Measurements from ENCODE around the gene SKOR1. TPM values are rescaled to one million over a fixed set of nuclear protein-coding genes. Genes with fewer than 3 reads are reported as not detected.

Gene SKOR1
- polyA plus RNA-seq, 1 experiment, result 0.02 TPM

DNA sequence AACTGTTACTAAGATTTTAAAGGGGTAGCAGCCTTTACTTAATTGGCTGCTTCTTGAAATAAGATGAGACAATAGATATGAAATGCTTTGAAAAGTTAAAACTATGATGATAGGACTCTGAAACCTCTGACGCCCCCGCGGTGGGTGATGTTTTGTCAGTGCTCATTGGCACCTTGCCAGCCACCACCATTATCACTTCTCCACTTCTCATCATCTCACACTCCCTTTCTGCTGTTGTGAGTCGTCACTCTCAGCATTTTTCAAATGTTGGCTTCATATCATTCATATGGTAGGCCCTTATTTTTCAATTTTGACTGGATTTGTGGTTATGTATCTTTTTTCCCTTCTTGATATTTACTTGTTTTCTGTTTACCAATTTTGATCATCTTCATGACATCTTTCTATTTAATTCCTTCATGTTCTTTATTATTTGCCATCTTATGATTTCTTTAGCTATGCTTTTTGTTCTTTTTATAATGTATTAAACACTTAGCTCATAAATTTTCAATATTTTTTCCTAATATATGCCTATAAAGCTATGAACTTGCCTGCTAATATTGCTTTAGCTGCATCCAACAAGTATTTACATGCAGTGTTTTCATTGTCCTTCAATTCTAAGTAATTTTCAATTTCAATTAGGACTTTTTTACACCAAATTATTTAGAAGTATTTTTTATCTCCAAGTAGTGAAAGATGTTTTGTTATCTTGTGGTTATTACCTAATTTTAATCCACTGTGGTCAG, 30.3 kb upstream of the SKOR1 start:
- Histone ChIP-seq H3K4me3 (ENCODE audit: low read depth, low read length) (no peak overlapping the region), H3K27me3 (ENCODE audit: control insufficient read depth, insufficient read depth, low read length) (no peaks in the 10 kb centered on the region), H3K27ac (ENCODE audit: low read depth, low read length) (no peak overlapping the region), H3K9me3 (ENCODE audit: control insufficient read depth, insufficient read depth, low read length) (peaks cover 3% of the 10 kb centered on the region; the same call in 1 of the 2 replicates)
- CTCF ChIA-PET, result no interaction called here
- no peak for DNase-seq (ENCODE audit: low read depth, low spot score)
- POLR2A ChIA-PET, result no interaction called here
- TF ChIP-seq, protein P1, sequence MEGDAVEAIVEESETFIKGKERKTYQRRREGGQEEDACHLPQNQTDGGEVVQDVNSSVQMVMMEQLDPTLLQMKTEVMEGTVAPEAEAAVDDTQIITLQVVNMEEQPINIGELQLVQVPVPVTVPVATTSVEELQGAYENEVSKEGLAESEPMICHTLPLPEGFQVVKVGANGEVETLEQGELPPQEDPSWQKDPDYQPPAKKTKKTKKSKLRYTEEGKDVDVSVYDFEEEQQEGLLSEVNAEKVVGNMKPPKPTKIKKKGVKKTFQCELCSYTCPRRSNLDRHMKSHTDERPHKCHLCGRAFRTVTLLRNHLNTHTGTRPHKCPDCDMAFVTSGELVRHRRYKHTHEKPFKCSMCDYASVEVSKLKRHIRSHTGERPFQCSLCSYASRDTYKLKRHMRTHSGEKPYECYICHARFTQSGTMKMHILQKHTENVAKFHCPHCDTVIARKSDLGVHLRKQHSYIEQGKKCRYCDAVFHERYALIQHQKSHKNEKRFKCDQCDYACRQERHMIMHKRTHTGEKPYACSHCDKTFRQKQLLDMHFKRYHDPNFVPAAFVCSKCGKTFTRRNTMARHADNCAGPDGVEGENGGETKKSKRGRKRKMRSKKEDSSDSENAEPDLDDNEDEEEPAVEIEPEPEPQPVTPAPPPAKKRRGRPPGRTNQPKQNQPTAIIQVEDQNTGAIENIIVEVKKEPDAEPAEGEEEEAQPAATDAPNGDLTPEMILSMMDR (IDR thresholded peaks at IDR 0.05; ENCODE audit: low read depth, low read length), result no peak

DNA sequence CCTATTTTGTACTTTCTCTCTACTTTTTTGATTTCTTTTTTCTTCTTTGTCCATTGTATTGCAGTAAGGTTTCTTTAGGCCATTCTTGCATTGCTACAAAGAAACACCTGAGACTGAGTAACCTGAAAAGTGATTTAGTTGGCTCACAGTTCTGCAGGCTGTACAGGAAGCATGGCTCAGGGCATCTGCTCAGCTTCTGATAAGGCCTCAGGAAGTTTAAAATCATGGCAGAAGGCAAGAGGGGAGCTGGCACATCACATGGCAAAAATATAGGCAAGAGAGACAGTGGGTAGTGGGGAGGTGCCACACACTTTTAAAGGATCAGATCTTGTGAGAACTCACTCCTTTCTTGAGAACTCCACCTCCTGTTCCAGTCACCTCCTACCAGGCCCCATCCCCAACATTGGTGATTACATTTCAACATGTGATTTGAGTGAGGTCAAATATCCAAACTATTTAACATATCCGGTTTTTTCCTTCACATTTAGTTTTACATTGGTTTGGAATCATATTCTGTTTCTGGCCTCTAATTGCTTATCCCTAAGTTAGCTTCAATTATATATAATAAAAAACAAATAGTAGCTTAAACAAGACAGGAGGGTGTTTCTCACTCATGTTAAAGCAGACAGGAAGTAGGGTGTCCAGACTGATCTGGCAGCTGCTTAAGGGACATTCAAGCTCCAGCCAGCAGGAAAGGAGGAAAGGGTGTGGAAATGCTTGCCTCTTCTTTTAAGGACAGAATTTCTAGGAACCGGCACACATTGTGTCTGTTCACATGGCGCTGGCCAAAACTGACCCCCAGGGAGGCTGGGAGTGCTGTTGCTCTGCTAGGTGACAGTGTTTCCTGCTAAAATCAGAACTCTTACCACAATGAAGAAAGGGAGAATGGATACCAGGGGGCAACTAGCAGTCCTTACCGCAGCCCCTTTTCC, 28.8 kb upstream of the SKOR1 start:
- no peaks in the 10 kb centered on the region for H3K27me3 ChIP-seq (ENCODE audit: control insufficient read depth, insufficient read depth, low read length)
- CTCF ChIA-PET, result no interaction called here
- TF ChIP-seq, protein P1 (IDR thresholded peaks at IDR 0.05; ENCODE audit: low read depth, low read length), result no peak

DNA sequence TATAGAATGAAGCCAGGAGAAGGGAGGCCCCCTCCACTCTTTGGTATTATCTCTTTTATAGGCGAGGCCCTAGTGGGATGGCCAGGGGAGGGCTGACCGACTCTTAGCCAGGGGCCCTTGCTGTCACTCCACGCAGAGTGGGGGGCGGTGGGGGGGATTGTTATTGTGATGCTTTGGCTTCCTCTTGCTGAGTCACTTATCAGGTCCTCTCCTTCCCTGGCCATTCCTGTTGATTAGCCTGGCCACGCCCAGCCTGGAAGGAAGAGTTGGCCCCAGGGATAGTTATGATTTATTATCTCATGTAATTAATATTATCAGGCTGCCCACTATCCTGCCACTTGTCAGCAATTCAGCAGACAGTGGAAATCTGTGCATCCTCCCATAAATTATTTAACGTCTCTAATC, 25.5 kb upstream of the SKOR1 start:
- H3K9me3 ChIP-seq (ENCODE audit: control insufficient read depth, insufficient read depth, low read length), result peaks cover 1% of the 10 kb centered on the region; the same call in 1 of the 2 replicates

More for the DNA sequence above, 28.8 kb upstream of the SKOR1 start:
- no peak overlapping the region for H3K4me3 ChIP-seq (ENCODE audit: low read depth, low read length)
- H3K9me3 ChIP-seq (ENCODE audit: control insufficient read depth, insufficient read depth, low read length), result peaks cover 3% of the 10 kb centered on the region; the same call in 1 of the 2 replicates
- H3K27ac ChIP-seq (ENCODE audit: low read depth, low read length), result no peak overlapping the region
- POLR2A ChIA-PET, result no interaction called here
- DNase-seq (ENCODE audit: low read depth, low spot score), result no peak

DNA sequence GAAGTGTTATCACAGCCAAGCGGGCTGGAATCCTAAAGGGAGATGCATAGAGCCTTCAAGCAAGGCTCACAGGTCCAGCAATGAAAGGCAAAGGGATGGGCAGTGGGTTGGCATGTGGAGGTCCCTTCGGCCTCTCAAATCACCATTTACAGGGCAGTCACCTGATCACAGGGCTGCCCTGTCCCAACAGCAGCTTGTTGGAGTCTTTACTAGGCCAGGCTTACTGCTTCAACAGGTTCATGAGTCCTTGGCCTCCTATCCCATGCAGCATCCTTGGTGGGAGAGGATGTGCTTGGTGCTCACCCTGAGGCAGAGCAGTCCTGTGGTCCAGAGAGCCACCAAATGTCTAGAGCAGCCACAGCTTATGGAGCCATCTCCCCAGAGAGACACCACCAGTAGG, 24.2 kb upstream of the SKOR1 start:
- H3K27me3 ChIP-seq (ENCODE audit: control insufficient read depth, insufficient read depth, low read length), result no peaks in the 10 kb centered on the region
- no peak overlapping the region for H3K4me3 ChIP-seq (ENCODE audit: low read depth, low read length)
- no peaks in the 10 kb centered on the region for H3K9me3 ChIP-seq (ENCODE audit: control insufficient read depth, insufficient read depth, low read length)
- ChIA-PET POLR2A (no interaction called here), CTCF (no interaction called here)
- H3K27ac ChIP-seq (ENCODE audit: low read depth, low read length), result no peak overlapping the region
- DNase-seq (ENCODE audit: low read depth, low spot score), result no peak
- TF ChIP-seq, protein P1 (IDR thresholded peaks at IDR 0.05; ENCODE audit: low read depth, low read length), result no peak

More for the DNA sequence above, 25.5 kb upstream of the SKOR1 start:
- ChIA-PET CTCF (no interaction called here), POLR2A (no interaction called here)
- H3K27me3 ChIP-seq (ENCODE audit: control insufficient read depth, insufficient read depth, low read length), result no peaks in the 10 kb centered on the region
- no peak overlapping the region for H3K4me3 ChIP-seq (ENCODE audit: low read depth, low read length)
- DNase-seq (ENCODE audit: low read depth, low spot score), result no peak
- no peak overlapping the region for H3K27ac ChIP-seq (ENCODE audit: low read depth, low read length)
- TF ChIP-seq, protein P1 (IDR thresholded peaks at IDR 0.05; ENCODE audit: low read depth, low read length), result no peak

Data from AG04450 (cell line).